HG03066 (cell line): ENCODE data around the gene LYPLAL1.
"Not testable (repeated sequence)": the region's sequence is repeated elsewhere in the genome, so short reads cannot be mapped to it uniquely, and the experiment has no call there.

Experiments used
- ATAC-seq: cut with Tn5 transposase; IDR thresholded peaks from one replicate; pipeline ENCODE4 v1.9.1; 2021; ENCODE audit warnings: low read depth; ENCODE audit not compliant: unreplicated experiment

The LYPLAL1 gene

DNA sequence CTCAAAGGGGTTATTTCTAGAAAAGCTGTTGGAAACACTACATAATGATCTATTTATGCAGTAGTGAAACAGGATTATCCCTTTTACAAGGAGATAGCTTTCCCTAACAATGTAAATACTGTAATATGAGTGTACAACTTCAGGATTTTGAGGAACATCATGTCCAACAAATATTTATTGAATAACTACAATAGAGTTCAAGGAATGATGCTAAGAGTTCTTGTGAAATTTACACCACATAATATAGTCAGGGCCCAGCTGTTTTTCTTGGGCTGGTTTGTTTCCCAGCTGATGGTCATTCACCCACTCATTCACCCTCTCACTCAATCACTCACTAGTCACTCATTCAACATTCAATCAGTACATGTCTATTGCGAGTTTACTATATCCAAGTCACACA, 12.3 kb upstream of the LYPLAL1 start:
- no peak for ATAC-seq

DNA sequence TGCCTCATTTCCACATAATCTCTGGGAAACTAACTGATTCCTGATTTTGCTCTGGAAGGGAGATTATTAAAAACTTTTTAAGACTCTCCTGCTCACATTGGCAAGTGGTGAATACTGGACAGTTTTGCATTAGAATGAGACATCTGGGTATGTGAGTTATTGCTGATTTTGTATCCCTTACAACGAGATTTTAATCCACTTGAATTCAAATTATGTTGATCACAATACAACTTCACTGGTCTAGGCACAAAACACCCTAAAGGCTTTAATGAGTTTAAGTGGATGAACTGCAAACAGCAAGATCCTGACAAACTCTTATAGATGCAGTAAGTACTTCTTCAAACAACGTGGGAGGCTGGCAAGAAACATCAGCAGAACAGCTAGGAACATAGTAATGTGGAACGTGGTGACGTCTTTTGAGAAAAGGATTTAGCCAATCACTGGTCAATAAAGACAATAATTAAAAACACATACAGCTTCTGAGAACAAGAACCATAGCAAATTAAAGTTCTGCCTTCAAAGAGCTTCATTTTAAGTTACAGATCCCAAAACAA, 10.2 kb upstream of the LYPLAL1 start:
- no peak for ATAC-seq

DNA sequence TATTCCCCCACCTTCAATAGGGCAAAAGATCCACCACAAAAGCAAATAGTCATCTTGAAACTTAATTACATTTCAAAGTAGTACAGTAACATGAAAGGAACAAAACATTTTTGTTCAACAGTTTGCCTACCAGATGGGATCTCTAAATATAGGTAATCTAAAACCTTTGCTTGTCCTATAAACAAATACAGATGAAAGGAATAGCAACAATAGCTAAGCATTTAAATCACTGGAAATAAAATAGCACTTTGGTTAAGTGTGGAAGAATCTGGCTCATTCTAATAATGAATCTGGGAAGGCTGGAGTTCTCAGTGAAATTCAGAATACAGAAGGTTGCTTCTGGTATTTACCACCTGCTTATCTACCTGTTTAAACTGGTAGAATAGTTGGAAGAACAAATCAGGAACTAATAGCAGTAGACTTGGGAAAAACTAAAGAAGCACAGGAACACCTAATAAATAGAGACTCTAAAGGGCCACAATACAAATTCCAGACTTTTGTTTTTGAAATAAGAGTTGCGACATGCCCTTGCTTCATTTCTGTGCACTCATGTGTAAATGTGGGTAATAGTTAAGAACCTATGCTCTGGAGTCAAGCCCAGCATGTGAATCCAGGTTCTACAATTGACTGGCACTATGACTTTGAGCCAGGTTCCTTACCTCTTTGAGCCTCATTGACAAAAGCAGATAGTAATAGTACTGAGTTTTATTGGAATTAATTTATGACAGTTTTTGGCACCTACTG, 2.3 kb upstream of the LYPLAL1 start:
- no peak for ATAC-seq

DNA sequence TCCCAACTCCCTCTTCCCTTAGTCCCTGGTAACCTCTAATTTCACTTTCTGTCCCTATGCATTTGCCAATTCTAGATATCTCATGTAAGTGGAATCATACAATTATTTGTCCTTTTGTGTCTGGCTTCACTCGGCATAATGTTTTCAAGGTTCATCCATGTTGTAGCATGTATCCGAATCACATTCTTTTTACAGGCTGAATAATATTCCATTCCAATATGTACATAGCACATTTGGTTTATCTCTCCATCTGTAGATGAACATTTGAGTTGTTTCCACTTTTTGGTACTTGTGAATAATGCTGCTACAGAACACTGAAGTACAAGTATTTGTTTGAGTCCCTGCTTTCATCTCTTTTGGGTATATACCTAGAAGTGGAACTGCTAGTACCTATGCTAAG, 857 bp upstream of the LYPLAL1 start:
- no peak for ATAC-seq

DNA sequence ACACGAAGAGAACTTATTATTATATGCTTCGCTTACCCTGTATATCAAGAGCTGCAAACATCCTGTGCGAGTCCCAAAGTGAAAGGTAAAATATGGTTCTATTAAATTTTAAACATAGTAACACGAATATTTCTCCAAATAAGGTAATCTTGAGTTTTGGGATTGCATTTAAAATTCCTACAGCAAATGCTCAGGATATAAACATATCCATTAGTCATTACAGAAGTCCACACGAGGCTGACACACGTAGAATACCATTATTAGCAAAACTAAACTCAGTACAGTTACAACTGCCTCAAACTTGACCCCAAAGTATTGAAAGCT, 282 bp upstream of the LYPLAL1 start:
- ATAC-seq, result peak; percentile 2

DNA sequence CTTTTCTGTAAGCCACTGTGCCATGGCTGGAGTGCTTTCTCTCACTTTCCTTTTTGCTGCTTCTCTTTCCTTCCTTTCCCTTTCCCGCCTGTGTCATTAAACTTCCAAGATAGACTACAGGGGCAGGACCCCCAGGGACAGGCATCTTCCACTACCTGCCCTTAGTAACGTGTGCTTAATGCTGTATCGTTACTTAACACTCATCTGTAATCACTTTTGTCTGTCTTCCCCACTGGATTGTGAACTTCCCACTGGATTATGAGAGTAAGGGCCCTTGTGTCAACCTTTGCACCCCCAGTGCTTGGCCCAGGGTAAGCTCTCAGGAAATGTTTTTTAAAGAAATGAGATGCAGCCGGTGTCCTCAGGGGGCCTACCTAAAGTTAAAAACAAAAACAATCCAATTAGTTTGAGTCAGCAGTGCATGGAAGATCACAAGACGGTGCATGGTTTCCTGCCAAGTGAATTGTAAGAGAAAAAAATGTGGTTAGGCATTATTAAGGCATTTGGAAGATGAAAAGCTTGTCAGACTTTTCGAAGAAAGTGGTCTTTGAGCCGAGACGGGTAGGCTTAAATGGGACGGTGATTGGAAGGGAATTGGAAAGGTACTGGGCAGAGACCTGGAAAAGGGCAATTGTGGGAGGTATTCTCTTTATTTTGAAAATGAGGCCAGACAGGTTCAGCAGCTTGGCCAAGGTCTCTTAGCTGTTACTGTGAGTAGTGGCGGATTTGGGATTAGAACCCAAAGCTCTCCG, 958 bp downstream of the LYPLAL1 start:
- ATAC-seq, result peak; percentile 30

DNA sequence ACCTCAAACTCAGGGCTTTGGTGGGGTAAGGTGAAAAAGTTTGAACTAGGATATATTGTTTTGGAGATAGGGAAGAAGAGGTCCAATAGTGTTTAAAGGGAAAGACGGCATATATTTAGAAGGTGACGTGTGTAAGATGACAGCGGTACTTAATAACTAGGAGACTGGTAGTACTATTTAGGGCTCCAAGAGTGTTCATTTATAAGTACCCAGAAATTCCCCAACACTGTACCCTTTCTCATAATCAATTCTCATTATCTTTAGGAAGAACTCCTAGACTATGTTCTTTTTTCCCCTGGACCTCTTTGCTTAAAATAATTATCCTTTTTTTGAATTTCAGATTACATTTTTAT, 1.5 kb downstream of the LYPLAL1 start:
- no peak for ATAC-seq

DNA sequence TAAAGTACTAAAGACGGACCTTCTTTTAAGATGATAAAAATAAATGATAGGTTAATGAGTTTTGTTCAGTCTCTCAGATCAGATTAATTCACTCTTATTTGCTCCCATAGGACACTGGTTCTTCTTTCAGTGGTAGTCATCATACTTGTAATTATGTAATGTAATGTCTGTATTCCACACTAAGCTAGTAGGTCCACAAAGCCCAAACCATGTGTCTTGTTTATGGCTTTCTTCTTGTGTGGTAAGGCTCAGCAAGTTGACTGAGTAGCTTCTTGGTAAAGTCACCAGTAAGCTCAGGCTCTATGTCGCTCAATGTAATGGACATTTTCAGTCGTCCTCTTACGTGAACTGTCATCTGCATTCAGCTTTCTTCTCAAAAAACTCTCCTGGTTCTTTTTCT, 2.5 kb downstream of the LYPLAL1 start:
- no peak for ATAC-seq

DNA sequence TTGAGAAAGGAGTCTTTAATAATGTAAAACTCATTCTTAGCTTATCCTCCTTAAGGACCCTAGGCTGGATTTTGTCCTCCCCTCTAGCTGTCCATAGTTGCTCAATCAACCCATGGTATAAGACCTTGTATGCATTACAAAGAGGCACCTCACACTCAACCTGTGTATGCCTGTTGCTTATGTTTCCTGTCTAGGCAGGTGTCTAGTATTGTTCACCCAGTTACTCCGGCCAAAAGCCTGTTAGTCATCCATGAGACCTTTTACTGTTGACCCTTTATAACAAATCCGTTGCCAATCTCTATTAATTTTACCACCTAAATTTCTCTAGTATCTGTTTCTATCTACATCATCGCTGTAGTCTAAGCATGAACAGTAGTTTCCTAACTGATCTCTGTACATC, 3.7 kb downstream of the LYPLAL1 start:
- ATAC-seq, result peak; percentile 18

DNA sequence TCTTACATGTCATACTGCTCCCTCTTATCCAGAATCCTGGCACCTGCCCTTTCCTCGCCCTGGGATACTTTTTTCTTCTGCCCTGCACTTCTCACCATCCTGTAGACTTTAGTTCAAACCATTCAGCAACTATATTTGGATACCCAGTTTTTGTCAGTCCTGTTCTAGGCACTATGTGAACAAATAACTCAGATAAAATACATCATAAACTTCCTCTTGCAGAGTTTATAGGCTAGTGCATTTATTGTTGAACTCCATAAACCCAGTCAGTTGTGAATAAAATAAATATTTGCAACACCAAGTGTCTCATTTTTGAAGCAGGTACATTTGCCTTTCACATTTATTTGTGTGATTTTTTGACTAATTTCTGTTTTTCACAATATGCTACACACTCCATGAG, 4.3 kb downstream of the LYPLAL1 start:
- ATAC-seq, result no peak

DNA sequence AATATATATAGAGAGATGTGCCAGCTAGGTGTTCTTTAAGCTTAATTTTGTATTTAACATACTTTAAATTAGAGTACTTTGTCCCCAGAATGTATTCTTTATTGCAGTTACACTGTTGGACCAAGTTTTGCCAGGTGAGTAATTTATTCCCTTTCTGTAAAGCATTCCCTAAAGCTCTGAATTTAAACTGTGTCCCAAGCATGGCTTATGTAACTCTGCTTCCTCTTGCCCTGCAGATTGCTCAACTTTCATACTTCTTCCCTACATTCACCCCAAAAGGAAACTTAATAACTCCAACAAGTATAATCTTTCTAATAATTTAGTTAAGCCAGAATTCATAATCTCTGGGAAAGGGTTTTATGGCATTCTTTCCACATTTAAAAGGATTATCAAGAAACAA, 5.6 kb downstream of the LYPLAL1 start:
- no peak for ATAC-seq

DNA sequence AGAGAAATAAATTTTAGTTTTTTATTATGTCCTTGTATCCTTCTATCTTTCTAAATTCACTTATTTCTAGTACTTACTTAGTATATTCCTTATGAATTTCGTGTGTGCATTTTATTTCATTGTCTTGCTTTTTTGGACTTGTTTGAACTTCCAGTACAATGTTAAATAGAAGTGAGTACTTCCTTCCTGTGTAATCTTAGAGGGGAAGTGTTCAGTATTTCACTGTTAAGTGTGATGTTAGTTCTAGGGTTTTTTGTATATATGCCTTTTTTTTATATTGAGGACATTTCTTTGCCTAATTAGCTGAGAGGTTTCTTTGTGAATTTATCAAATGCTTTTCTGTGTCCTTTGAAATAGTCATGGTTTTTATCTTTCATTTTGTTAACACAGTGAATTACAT, 10.7 kb downstream of the LYPLAL1 start:
- ATAC-seq, result no peak

DNA sequence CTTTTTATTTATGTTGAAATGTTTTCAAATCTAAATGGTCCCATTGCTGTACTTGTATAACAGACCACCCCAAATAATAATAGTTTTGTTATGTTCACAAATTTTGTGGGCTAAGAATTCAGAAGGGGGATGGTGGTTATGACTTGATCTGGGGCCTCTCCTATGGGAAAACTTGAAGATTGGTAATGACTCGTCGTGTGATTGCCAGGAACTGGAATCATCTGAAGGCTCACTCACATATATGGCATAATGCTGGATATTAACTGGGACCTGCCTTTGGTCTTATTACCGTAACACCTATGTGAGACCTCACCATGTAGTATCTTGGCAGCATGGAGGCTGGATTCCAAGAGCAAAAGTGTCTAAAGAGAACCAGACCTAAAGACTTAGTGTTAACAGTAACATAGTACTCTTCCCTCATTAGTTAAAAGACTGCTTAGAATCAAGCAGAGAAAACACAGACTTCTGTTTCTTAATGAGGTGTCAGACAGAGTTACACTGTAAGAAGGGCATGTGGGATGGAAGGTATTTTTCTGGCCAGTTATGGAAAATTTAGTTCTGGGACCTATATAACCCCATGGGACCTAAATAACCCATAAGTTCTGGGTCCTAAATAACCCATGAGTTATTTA, 11.9 kb downstream of the LYPLAL1 start:
- ATAC-seq, result no peak

DNA sequence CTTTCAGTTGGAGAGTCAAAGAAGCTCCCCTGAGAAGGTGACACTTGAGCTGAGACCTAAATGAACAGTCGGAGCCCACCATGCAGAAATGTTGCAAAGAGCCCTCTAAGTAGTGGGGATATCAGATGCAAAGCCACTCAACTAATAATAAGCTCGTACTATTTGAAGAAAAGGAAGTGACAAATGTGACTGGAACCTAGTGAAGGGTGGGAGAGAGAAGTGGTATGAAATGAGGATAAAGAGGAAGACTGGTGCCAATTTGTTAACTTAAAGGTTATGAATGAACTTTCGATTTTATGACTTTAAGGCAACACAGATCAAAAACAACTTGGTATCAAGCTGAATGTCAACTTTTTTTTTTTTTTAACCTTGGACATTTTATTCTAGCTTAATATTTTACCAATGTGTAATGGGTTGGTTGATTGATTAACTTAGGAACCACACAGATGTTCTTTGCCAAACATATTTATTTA, 14.7 kb downstream of the LYPLAL1 start:
- peak; percentile 36 for ATAC-seq

DNA sequence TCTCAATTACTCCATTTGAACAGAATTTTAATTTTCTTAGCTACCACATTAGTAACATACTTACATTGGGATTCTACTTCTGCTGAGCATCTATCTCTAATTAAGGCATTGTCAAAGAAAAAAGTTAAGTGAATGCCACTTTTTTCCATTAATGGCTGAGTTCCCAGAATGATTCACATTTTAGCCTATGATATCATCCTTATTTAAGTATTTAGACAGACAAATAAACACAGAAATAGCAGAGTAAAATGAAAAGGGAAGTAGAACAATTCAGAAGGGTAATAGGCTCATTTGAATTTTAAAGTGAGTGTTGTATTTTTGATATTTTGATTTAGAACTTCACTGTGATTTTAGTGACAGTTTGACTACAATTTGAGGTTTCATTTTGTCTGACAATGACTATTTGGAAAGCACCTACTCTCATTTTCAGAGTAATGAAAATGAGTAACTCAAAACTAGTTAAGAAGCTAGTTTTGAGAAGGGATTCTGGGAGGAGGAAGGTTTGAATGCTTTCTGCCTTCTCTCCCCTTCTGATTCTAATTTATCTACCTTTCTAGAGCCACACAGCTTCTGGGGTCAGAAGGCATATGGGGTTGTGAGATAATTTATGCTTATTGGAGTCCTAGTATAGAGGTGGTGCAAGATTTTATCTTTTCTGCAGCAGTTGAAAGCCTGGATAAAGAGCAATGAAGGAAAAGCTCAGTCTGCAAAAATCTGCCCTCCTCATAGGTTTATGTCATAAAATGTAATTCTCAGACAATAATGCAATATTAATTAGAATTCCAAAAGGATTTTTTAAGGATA, 15.5 kb downstream of the LYPLAL1 start:
- ATAC-seq, result peak; percentile 63

DNA sequence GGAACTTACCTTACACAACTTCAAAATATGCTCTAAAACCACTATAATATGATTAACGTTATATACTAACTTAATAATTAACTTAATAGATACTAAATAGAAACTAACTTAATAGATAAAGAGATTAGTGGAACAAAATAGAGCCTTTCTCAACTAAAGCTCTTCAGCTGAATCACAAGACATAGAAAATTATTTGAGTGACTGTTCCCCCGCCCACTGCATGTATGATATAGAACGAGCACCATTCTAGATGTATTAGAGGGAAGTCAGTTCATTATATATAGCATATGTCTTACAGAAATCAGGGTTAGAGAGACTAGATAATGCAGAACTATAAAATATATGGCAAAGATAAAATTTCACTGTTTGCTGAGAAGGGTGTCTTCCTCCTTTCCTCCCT, 16.3 kb downstream of the LYPLAL1 start:
- ATAC-seq, result no peak

DNA sequence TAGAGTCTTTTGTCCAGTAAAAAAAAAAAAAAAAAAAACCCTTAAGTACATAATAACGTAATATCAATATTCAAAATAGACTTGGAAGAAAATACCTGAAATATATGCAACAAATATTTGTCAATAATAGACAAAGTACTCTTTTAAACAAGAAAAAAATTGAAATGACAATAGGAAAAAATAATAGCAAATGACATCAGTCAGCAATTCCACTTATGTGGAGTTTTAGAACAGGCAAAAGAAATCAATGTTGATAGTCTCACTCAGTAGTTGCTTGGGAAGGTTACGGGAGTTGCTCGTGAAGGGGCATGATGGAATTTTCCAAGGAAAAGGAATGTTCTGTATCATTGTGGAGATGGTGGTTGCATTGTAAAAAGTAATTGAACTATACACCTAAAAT, 16.9 kb downstream of the LYPLAL1 start:
- ATAC-seq, result no peak

DNA sequence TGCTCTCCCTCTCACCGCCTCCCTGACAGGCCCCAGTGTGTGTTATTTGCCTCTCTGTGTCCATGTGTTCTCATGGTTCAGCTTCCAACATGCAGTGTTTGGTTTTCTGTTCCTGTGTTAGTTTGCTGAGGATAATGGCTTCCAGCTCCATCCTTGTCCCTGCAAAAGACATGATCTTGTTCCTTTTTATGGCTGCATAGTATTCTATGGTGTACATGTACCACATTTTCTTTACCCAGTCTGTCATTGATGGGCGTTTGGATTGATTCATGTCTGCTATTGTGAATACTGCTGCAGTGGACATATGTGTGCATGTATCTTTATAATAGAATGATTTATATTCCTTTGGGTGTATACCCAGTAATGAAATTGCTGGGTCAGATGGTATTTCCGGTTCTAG, 22.2 kb downstream of the LYPLAL1 start:
- ATAC-seq, result not testable (repeated sequence)

DNA sequence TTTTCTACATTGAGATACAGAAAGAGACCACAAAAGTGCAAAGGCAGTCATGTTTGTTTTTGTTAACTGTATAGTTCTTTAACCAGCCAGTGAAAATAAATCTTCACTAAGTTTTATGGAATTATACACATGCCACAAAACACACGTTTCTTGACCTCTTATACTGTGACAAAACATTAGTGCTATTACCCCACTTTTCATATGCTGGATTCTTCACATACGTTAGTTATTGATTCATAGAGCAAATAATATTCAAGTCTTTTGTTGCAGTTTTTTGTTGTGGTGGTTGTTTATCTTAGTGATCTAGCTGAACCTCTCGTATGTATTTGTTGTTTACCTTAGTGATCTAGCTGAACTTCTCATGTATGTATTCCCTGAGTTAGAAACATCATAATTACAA, 28.0 kb downstream of the LYPLAL1 start:
- ATAC-seq, result no peak

DNA sequence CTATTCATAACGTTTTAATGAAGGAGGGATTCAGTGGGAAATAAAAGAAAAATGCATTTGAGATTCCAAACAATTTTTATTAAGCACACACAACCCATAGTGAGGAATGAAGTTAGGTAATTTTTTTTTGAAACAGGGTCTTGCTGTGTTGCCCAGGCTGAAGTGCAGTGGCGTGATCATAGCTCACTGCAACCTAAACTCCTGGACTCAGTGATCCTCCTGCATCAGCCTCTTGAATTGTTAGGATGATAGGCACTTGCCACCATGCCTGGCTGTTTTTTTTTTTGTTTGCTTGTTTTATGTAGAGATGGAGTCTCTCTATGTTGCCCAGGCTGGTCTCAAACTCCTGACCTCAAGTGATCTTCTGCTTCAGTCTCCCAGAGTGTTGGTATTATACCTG, 28.9 kb downstream of the LYPLAL1 start:
- ATAC-seq, result no peak

DNA sequence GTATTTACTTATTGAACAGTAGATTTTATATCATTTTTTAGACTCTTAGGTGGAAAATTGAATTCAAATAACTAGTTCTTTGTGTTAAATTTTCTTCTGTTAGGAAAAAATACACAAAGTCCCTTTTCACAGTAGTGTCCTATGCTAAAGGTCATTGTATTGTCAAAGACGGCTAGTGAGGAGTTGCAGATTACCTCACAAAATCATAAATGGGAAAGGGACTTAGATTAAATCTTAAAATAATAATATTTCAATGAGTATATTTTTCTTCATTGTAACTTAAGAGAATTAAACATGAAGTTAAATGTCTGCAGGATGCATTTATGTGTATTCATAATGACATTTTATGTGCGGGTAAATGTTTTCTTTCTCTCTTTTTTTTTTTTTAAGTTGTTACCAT, 32.7 kb downstream of the LYPLAL1 start:
- ATAC-seq, result no peak
